GM12878 (cell line): ENCODE data around the gene LMAN1L. TPM values are rescaled to one million over a fixed set of nuclear protein-coding genes. Genes with fewer than 3 reads are reported as not detected.

Experiments used
- ATAC-seq: fragments of 200-7000 bp; cut with Tn5 transposase; 3 replicates; pipeline ENCODE4 v1.9.1; 2020; ENCODE audit warnings: mild to moderate bottlenecking, moderate library complexity
- BruUV-seq: library from RNA; stranded (reverse); fragments of 400-500 nt; replicated peaks from 2 replicates; lab custom pipeline; 2021; lab: Mats Ljungman, UMichigan
- CTCF ChIA-PET: fragments of 300-600 bp; sonication (Branson Sonifier 250); formaldehyde crosslinking; extraction: SDS; loops from one replicate; lab custom pipeline; 2021; ENCODE audit warnings: inconsistent platforms; lab: Yijun Ruan, JAX
- POLR2A ChIA-PET: fragments of 350-600 bp; formaldehyde crosslinking; extraction: SDS; loops from one replicate; lab custom pipeline; 2021; ENCODE audit warnings: inconsistent platforms; lab: Charles Lee
- RAD21 ChIA-PET: fragments of 300-600 bp; sonication (Branson Sonifier 250); formaldehyde crosslinking; loops from one replicate; lab custom pipeline; 2023; ENCODE audit warnings: antibody characterized with exemption; ENCODE audit not compliant: unreplicated experiment; lab: Charles Lee
- SMC1A ChIA-PET: fragments of 300-600 bp; sonication (Branson Sonifier 250); formaldehyde crosslinking; loops from one replicate; lab custom pipeline; 2023; ENCODE audit not compliant: unreplicated experiment, uncharacterized antibody; lab: Charles Lee
- DNase-seq: peaks from one replicate; pipeline ENCODE4 v3.0.0-alpha.2; 2011; ENCODE audit warnings: low read depth, low spot score
- FAIRE-seq: peaks from 3 replicates; lab custom pipeline; 2011; peaks lifted over from hg19 to GRCh38; lab: Jason Lieb, UNC
- H2AFZ ChIP-seq: 2 replicates; pipeline ENCODE4 v1.6.0; 2011; ENCODE audit warnings: low read depth, low read length, control low read depth; ENCODE audit not compliant: control insufficient read depth
- H3K27ac ChIP-seq: 2 replicates; pipeline ENCODE4 v1.5.1; 2011; ENCODE audit warnings: control low read depth; ENCODE audit not compliant: control insufficient read depth, insufficient read depth
- H3K27me3 ChIP-seq, 2 experiments: replicated peaks in 1 of 2; 2 replicates each; pipeline versions ENCODE4 v1.6.0 to v1.6.1; 2011; ENCODE audit warnings: low read length in 1 of 2; ENCODE audit not compliant: control insufficient read depth in 2 of 2, insufficient read depth in 2 of 2
- H3K36me3 ChIP-seq, 2 experiments: 2 replicates each; pipeline ENCODE4 v1.5.1; 2011; ENCODE audit warnings: low read length in 1 of 2; ENCODE audit not compliant: control insufficient read depth in 2 of 2, insufficient read depth in 2 of 2
- H3K4me1 ChIP-seq: 2 replicates; pipeline ENCODE4 v1.6.1; 2011; ENCODE audit warnings: mild to moderate bottlenecking, low read length, moderate library complexity, mixed read lengths; ENCODE audit not compliant: control insufficient read depth, insufficient read depth
- H3K4me2 ChIP-seq: 2 replicates; pipeline ENCODE4 v1.6.0; 2011; ENCODE audit warnings: control low read depth; ENCODE audit not compliant: control insufficient read depth, insufficient read depth
- H3K4me3 ChIP-seq: fragments of 200-600 bp; sonication (generic); 2 replicates; pipeline ENCODE4 v1.5.1; 2016
- H3K79me2 ChIP-seq: 2 replicates; pipeline ENCODE4 v1.6.0; 2011; ENCODE audit warnings: low read length; ENCODE audit not compliant: control insufficient read depth, insufficient read depth
- H3K9ac ChIP-seq: 2 replicates; pipeline ENCODE4 v1.8.0; 2011; ENCODE audit warnings: low read length, control low read depth, mixed read lengths; ENCODE audit not compliant: control insufficient read depth, insufficient read depth
- H3K9me3 ChIP-seq: replicated peaks from 3 replicates; pipeline ENCODE4 v1.5.1; 2011; ENCODE audit warnings: mild to moderate bottlenecking, low read length; ENCODE audit not compliant: control insufficient read depth, insufficient read depth
- H4K20me1 ChIP-seq: 2 replicates; pipeline ENCODE4 v1.6.0; 2011; ENCODE audit not compliant: control insufficient read depth, insufficient read depth
- BCLAF1 ChIP-seq: fragments of 450-650 bp; IDR thresholded peaks from 2 replicates; pipeline ENCODE4 v1.6.1; 2017; ENCODE audit warnings: antibody characterized with exemption, mild to moderate bottlenecking, moderate library complexity
- BHLHE40 ChIP-seq, 2 experiments: fragments of 450-650 bp in 1 of 2; IDR thresholded peaks; 2 replicates each; pipeline ENCODE4 v1.6.1; 2011 to 2017; ENCODE audit warnings: low read depth in 2 of 2, borderline replicate concordance in 1 of 2, improper control_type of control experiment in 1 of 2, low read length in 1 of 2, mild to moderate bottlenecking in 1 of 2
- E2F4 ChIP-seq: IDR thresholded peaks from 2 replicates; pipeline ENCODE4 v1.6.1; 2012; ENCODE audit warnings: low read depth, low read length, improper control_type of control experiment
- HDAC2 ChIP-seq: fragments of 200-600 bp; sonication (generic); IDR thresholded peaks from 2 replicates; pipeline ENCODE4 v1.6.1; 2017
- IKZF1 ChIP-seq: fragments of 450-650 bp; conservative IDR thresholded peaks from 2 replicates; pipeline ENCODE4 v1.6.1; 2017; ENCODE audit warnings: antibody characterized with exemption, mild to moderate bottlenecking
- NFIC ChIP-seq: IDR thresholded peaks from 2 replicates; pipeline ENCODE4 v1.6.1; 2012; ENCODE audit warnings: low read depth, mild to moderate bottlenecking, inconsistent platforms, low read length, moderate library complexity
- RBBP5 ChIP-seq: fragments of 200-600 bp; sonication (generic); conservative IDR thresholded peaks from 2 replicates; pipeline ENCODE4 v1.6.1; 2016
- TBL1XR1 ChIP-seq: IDR thresholded peaks from 2 replicates; pipeline ENCODE4 v1.6.1; 2012; ENCODE audit warnings: low read depth, low read length, improper control_type of control experiment
- YBX1 ChIP-seq: fragments of 450-650 bp; IDR thresholded peaks from 2 replicates; pipeline ENCODE4 v1.6.1; 2016; ENCODE audit warnings: antibody characterized with exemption
- ZNF24 ChIP-seq: fragments of 450-650 bp; IDR thresholded peaks from 2 replicates; pipeline ENCODE4 v1.6.1; 2017; ENCODE audit warnings: antibody characterized with exemption, mild to moderate bottlenecking
- ZNF592 ChIP-seq: fragments of 450-650 bp; IDR thresholded peaks from 2 replicates; pipeline ENCODE4 v1.6.1; 2017; ENCODE audit warnings: mild to moderate bottlenecking, moderate library complexity
- WGBS: methylation state at CpG from one replicate; pipeline ENCODE4 v1.1.6; 2016; ENCODE audit warnings: low lambda C conversion rate; ENCODE audit not compliant: insufficient replicate concordance, insufficient coverage; ENCODE audit errors: missing lambda C conversion rate; 5-methylcytosine and 5-hydroxymethylcytosine counted together
- in situ Hi-C: fragments of 300-500 bp; cut with MboI; formaldehyde crosslinking; loops from 9 replicates; pipeline ENCODE4 v1.14.3; 2018; ENCODE audit warnings: mixed read lengths
- intact Hi-C: fragments of 100-400 bp; cut with micrococcal nuclease; formaldehyde crosslinking; loops from one replicate; pipeline ENCODE4 v1.14.2; 2022; ENCODE audit not compliant: unreplicated experiment
- polyA plus RNA-seq, 11 experiments: library from polyadenylated mRNA; depleted of rRNA in 4 of 11; unstranded in 6 of 11; stranded (reverse) in 5 of 11; fragments of >200 nt; fragmentation: Nextera tagmentation in 4 of 11; fragmentation: Illumina TruSeq in 1 of 11; extraction: Ambion mirVana in 4 of 11; extraction: Trizol in 1 of 11; gene quantifications; 1 replicate in 1 of 11; 2 replicates in 10 of 11; pipeline versions ENCODE4 v1.2.1 to v1.2.3, GENCODE V29; 2011 to 2016; ENCODE audit warnings: inconsistent platforms in 2 of 11, missing spikeins in 2 of 11, low read depth in 1 of 11
- total RNA-seq, 4 experiments: library from RNA; depleted of rRNA in 3 of 4; stranded (reverse); fragments of >200 nt in 3 of 4; fragmentation: Illumina TruSeq in 1 of 4; extraction: Trizol in 1 of 4; gene quantifications; 2 replicates each; pipeline versions ENCODE4 v1.2.1 to v1.2.3, GENCODE V29; 2013 to 2021

LMAN1L gene
- total and polyA plus RNA-seq, 10 of the 15 experiments (the other 5 are each of a cell fraction or from before 2014, with no cell fraction given) = not detected

GRCh38 chr15:74794248-74794969 lies 18.2 kb upstream of the LMAN1L start:
- Histone ChIP-seq H3K4me3 (no peak overlapping the region), H3K36me3 (peaks cover 25 to 34% of the 10 kb centered on the region in 2 experiments; a peak in 3 of 4 replicates), H3K4me1 (peaks cover 67% of the 10 kb centered on the region), H2AFZ (no peak overlapping the region), H3K4me2 (no peak overlapping the region), H3K9me3 (no peaks in the 10 kb centered on the region), H3K9ac (no peak overlapping the region), H3K27me3 (no peaks in the 10 kb centered on the region), H4K20me1 (peaks cover 6% of the 10 kb centered on the region; the same call in 1 of the 2 replicates), H3K27ac (no peak overlapping the region), H3K79me2 (peaks cover 88% of the 10 kb centered on the region)
- POLR2A ChIA-PET = interaction anchor here (1.0 to 14.2 kb wide), 3 partner anchors 18 to 112 kb away, joined by 5 to 602 read pairs (median 6); partner anchors contain the start of genes CSK and FAM219B
- BruUV-seq = no TSS peak
- in situ Hi-C loops = no loop called here
- SMC1A ChIA-PET = interaction anchor here (0.9 to 15.7 kb wide), 7 partner anchors 5 to 217 kb away, joined by 3 to 811 read pairs (median 7); partner anchors contain the start of gene CSK
- CTCF ChIA-PET = interaction anchor here (0.6 to 25.9 kb wide), 10 partner anchors 5 to 171 kb away, joined by 3 to 1288 read pairs (median 6); partner anchors contain the start of genes CSK and ULK3
- no peak for FAIRE-seq
- RAD21 ChIA-PET = interaction anchor here (0.9 to 22.9 kb wide), 7 partner anchors 8 to 410 kb away, joined by 3 to 1186 read pairs (median 5); partner anchors contain the start of gene CSK
- no peak for DNase-seq
- no peak for ATAC-seq
- TF ChIP-seq RBBP5 (no peak), ZNF592 (no peak), HDAC2 (no peak), YBX1 (no peak), ZNF24 (no peak), NFIC (no peak), E2F4 (no peak), BCLAF1 (no peak), TBL1XR1 (no peak), BHLHE40 (IDR thresholded peaks at IDR 0.05; ENCODE audit: borderline replicate concordance in 1 of 2, low read depth in 2 of 2, low read length in 1 of 2) (no peak), IKZF1 (no peak)
- intact Hi-C loops = no loop called here
- WGBS = 81% methylated on average over 7 of the region's 9 CpGs
